HepG2 (cell line): ENCODE data around the gene PRKCD. TPM values are rescaled to one million over a fixed set of nuclear protein-coding genes. Genes with fewer than 3 reads are reported as not detected.

Experiments
- FOXO1 ChIP-seq: sonication (generic); formaldehyde crosslinking; IDR thresholded peaks from 2 replicates; pipeline ENCODE4 v1.4.0; 2020; ENCODE audit warnings: missing genetic modification reagents
- GLMP ChIP-seq: sonication (generic); formaldehyde crosslinking; IDR thresholded peaks from 2 replicates; pipeline ENCODE4 v1.9.0; 2021; ENCODE audit warnings: missing genetic modification reagents, mild to moderate bottlenecking, borderline replicate concordance
- HBP1 ChIP-seq: IDR thresholded peaks from 2 replicates; pipeline ENCODE4 v1.6.1; 2016; ENCODE audit warnings: low read depth, control low read depth
- JUND ChIP-seq: sonication (generic); formaldehyde crosslinking; IDR thresholded peaks from 2 replicates; pipeline ENCODE4 v1.8.0; 2022; ENCODE audit warnings: mild to moderate bottlenecking, missing genetic modification reagents
- POLR2AphosphoS5 ChIP-seq: IDR thresholded peaks from 2 replicates; pipeline ENCODE4 v1.6.1; 2012; ENCODE audit warnings: low read depth, low read length
- POLR2G ChIP-seq: fragments of 200-400 bp; formaldehyde crosslinking; IDR thresholded peaks from 2 replicates; pipeline ENCODE4 v1.6.1; 2018; ENCODE audit warnings: mild to moderate bottlenecking, low read depth, low read length, moderate library complexity
- PPARG ChIP-seq: conservative IDR thresholded peaks from 2 replicates; pipeline ENCODE4 v1.6.1; 2016; ENCODE audit warnings: missing biosample characterization, missing genetic modification reagents
- SAP130 ChIP-seq: IDR thresholded peaks from 2 replicates; pipeline ENCODE4 v1.6.1; 2016; ENCODE audit warnings: low read depth
- ZMAT3 ChIP-seq: sonication (generic); formaldehyde crosslinking; conservative IDR thresholded peaks from 2 replicates; pipeline ENCODE4 v1.7.0; 2021; ENCODE audit warnings: missing genetic modification reagents
- ZNF687 ChIP-seq: sonication (generic); formaldehyde crosslinking; IDR thresholded peaks from 2 replicates; pipeline ENCODE4 v1.5.1; 2020; ENCODE audit warnings: mild to moderate bottlenecking, missing genetic modification reagents, moderate library complexity
- polyA plus RNA-seq, 8 experiments: library from polyadenylated mRNA; depleted of rRNA in 3 of 8; stranded (reverse) in 7 of 8; unstranded in 1 of 8; fragments of >200 nt; fragmentation: Illumina TruSeq in 4 of 8; extraction: Trizol in 4 of 8; gene quantifications; 2 replicates each; pipeline versions ENCODE4 v1.2.1 to v1.2.3, GENCODE V29; 2011 to 2016; ENCODE audit warnings: low read depth in 4 of 8, missing spikeins in 1 of 8, mixed read lengths in 1 of 8; ENCODE audit not compliant: insufficient read depth in 1 of 8
- total RNA-seq, 5 experiments: library from RNA; depleted of rRNA; stranded (reverse); fragments of >200 nt; fragmentation: Illumina TruSeq; extraction: Trizol; gene quantifications; 2 replicates each; pipeline ENCODE4 v1.2.3, GENCODE V29; 2016; ENCODE audit warnings: low read depth in 1 of 5
- TF ChIP-seq, protein P1 (sequence below): sonication (generic); formaldehyde crosslinking; IDR thresholded peaks from 2 replicates; pipeline ENCODE4 v1.4.0; 2020; ENCODE audit warnings: missing genetic modification reagents, borderline replicate concordance
- TF ChIP-seq, protein P2 (sequence below): sonication (generic); formaldehyde crosslinking; IDR thresholded peaks from 2 replicates; pipeline ENCODE4 v1.4.0; 2020; ENCODE audit warnings: missing genetic modification reagents, borderline replicate concordance
- TF ChIP-seq, protein P3 (sequence below): sonication (generic); formaldehyde crosslinking; IDR thresholded peaks from 2 replicates; pipeline ENCODE4 v1.4.0; 2020; ENCODE audit warnings: missing genetic modification reagents, borderline replicate concordance

Gene PRKCD
- total and polyA plus RNA-seq, 2 of the 13 experiments (the other 11 are each of a cell fraction or from before 2014, with no cell fraction given): 1.6 to 40.7 TPM

DNA sequence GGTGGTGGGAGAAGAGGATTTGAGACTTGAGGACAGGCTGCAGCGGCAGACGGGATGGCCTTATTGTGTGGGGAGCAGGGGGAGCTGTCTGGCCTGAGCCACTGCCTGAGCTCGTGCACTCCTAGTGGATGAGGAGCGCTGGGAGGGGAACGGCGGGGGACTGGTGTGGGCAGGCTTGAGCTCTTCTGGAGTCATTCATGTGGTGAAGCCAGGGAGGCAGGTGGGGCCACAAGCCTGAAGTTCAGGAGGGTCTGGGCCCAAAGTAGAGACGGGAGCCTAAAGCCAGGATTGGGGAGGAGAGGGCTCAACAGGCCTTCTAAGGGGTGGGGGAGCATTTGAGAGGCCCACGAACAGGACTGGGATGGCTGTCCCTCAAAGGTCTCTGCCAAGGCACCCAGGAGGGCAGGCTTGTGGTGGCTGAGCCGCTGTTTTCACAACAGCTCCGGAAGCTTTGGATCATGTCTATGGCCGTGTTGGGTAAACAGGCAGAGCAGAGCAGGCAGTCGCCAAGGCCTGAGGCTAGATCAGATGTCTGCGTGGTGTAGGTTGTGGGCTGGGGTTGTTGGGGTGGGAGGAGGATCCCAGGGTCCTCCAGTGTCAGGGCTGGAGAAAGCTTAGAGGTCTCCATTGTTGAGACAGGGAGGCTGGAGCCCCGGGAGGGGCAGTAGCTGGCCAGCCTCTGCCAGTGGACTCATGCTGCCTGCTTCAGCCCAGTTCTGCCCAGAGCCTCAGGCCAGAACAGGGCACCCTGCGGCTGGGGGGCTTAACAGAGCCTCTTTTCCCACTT lies 8.2 kb downstream of the PRKCD start (continued):
- TF ChIP-seq, protein P1, sequence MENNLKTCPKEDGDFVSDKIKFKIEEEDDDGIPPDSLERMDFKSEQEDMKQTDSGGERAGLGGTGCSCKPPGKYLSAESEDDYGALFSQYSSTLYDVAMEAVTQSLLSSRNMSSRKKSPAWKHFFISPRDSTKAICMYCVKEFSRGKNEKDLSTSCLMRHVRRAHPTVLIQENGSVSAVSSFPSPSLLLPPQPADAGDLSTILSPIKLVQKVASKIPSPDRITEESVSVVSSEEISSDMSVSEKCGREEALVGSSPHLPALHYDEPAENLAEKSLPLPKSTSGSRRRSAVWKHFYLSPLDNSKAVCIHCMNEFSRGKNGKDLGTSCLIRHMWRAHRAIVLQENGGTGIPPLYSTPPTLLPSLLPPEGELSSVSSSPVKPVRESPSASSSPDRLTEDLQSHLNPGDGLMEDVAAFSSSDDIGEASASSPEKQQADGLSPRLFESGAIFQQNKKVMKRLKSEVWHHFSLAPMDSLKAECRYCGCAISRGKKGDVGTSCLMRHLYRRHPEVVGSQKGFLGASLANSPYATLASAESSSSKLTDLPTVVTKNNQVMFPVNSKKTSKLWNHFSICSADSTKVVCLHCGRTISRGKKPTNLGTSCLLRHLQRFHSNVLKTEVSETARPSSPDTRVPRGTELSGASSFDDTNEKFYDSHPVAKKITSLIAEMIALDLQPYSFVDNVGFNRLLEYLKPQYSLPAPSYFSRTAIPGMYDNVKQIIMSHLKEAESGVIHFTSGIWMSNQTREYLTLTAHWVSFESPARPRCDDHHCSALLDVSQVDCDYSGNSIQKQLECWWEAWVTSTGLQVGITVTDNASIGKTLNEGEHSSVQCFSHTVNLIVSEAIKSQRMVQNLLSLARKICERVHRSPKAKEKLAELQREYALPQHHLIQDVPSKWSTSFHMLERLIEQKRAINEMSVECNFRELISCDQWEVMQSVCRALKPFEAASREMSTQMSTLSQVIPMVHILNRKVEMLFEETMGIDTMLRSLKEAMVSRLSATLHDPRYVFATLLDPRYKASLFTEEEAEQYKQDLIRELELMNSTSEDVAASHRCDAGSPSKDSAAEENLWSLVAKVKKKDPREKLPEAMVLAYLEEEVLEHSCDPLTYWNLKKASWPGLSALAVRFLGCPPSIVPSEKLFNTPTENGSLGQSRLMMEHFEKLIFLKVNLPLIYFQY: no peak
- TF ChIP-seq ZMAT3 (CRISPR knock-in tag) (0 out of 2 replicates have a peak, but pooled peaks have one; percentile 27), FOXO1 (CRISPR knock-in tag) (peak; percentile 52; the same call in 1 of the 2 replicates), PPARG (no peak), JUND (no peak), SAP130 (peak; percentile 63), HBP1 (no peak), GLMP (no peak), POLR2G (peak; percentile 73), ZNF687 (CRISPR knock-in tag) (peak; percentile 90), POLR2AphosphoS5 (peak; percentile 44; the same call in 1 of the 2 replicates)
- TF ChIP-seq, protein P2, sequence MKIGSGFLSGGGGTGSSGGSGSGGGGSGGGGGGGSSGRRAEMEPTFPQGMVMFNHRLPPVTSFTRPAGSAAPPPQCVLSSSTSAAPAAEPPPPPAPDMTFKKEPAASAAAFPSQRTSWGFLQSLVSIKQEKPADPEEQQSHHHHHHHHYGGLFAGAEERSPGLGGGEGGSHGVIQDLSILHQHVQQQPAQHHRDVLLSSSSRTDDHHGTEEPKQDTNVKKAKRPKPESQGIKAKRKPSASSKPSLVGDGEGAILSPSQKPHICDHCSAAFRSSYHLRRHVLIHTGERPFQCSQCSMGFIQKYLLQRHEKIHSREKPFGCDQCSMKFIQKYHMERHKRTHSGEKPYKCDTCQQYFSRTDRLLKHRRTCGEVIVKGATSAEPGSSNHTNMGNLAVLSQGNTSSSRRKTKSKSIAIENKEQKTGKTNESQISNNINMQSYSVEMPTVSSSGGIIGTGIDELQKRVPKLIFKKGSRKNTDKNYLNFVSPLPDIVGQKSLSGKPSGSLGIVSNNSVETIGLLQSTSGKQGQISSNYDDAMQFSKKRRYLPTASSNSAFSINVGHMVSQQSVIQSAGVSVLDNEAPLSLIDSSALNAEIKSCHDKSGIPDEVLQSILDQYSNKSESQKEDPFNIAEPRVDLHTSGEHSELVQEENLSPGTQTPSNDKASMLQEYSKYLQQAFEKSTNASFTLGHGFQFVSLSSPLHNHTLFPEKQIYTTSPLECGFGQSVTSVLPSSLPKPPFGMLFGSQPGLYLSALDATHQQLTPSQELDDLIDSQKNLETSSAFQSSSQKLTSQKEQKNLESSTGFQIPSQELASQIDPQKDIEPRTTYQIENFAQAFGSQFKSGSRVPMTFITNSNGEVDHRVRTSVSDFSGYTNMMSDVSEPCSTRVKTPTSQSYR: no peak
- TF ChIP-seq, protein P3, sequence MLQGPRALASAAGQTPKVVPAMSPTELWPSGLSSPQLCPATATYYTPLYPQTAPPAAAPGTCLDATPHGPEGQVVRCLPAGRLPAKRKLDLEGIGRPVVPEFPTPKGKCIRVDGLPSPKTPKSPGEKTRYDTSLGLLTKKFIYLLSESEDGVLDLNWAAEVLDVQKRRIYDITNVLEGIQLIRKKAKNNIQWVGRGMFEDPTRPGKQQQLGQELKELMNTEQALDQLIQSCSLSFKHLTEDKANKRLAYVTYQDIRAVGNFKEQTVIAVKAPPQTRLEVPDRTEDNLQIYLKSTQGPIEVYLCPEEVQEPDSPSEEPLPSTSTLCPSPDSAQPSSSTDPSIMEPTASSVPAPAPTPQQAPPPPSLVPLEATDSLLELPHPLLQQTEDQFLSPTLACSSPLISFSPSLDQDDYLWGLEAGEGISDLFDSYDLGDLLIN: no peak
